ENCODE measurements around the gene PLEKHO2.
A peak's percentile ranks its signal among the peaks of the same experiment; 100 is the strongest.

The PLEKHO2 gene

DNA sequence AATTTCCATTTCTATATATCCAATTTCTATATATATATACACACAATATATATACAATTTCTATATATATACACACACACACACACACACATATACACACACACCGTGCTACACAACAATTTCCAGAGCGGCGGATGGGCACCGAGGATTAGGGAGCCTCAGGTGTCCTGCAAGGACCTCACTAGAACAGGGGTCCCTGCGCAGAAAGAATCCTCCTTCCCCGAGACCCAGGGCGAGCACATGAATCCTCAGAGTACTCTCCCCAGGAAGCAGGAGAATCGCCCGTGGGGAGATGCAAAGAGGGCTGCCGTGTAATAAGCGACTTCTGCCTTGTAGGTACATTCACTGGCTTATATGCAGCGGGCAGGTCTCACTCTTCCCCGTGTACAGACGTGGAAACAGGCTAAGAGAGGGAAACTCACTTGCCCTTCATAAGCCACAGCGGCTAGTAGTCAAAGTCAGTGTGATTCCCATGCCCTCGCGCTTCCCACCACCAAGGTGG lies 16.7 kb upstream of the PLEKHO2 start:
- FAIRE-seq = no peak
- DNase-seq (ENCODE audit: insufficient read length, low spot score) = no peak

GRCh38 chr15:64825431-64826294 lies 16.1 kb upstream of the PLEKHO2 start, which contains the start of gene PIF1:
TSS of gene PIF1 (minus strand) at chr15:64825647. CDS start at chr15:64824335, 1,312 bp downstream.
- peak; percentile 99 for FAIRE-seq
- DNase-seq (ENCODE audit: insufficient read length, low spot score) = peak; percentile 89

DNA sequence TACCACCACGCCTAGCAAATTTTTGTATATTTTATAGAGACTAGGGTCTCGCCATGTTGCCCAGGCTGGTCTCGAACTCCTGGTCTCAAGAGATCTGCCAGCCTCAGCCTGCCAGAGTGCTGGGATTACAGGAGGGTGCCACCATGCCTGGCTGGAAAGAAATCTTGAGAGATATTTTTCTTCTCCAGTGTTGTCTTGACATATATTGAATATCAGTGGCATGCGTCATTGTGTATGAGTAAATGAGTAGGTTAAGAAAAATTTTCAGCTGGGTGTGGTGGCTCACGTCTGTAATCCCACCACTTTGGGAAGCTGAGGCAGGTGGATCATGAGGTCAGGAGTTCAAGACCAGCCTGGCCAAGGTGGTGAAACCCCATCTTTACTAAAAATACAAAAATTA lies 12.7 kb upstream of the PLEKHO2 start:
- FAIRE-seq = no peak
- DNase-seq (ENCODE audit: insufficient read length, low spot score) = no peak

- no peak for FAIRE-seq
Observed at GRCh38 chr15:64833690-64834089, 8.0 kb upstream of the PLEKHO2 start.

DNA sequence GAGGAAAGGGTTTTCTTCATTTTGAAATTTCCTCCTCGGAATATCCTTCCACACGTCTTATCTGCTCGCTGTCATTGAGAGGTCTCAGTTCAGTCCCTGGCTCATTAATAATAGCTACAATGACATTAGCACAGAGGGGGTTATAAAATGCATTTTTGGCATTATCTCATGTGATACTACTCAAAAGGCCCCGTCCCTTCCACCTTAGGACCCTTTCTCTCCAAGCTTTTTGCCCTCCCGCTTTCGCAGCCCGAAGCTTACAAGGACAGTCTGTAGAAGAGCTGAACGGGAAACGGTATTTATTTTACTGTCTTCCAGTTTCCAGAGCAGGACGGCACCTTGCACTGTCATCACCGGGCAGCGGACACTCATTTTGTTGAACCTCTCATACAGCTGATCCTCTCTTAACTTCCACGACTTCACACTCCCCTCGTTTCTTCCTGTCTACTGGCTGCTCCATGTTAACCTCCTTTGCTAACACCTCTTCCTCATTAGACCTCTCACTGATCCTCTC lies 5.6 kb upstream of the PLEKHO2 start:
- FAIRE-seq (no peak), DNase-seq (ENCODE audit: insufficient read length, low spot score) (no peak)

More at GRCh38 chr15:64833690-64834089, 8.0 kb upstream of the PLEKHO2 start:
- DNase-seq (ENCODE audit: insufficient read length, low spot score) = no peak

DNA sequence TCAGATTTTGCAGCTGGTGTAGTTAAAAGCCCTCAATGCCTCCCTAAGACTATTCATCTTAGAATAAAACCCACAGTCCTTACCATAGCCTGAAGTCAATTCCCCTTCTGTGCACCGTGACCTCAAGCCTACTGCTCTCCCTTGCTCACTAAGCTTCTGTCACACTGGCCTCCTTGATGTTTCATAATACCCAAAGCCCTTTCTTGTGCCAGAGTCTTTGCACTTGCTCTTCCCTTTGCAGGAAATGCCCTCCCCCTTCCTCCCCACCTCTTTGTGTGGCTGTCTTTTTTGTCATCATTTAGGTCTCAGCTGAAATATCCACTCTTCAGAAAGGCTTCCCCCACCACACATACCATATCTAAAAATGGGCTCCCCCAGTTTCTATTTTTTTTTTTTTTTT lies 4.2 kb upstream of the PLEKHO2 start:
- FAIRE-seq = no peak
- DNase-seq (ENCODE audit: insufficient read length, low spot score) = no peak

GRCh38 chr15:64841060-64841343 lies 713 bp upstream of the PLEKHO2 start:
- FAIRE-seq = no peak
- DNase-seq (ENCODE audit: insufficient read length, low spot score) = no peak

DNA sequence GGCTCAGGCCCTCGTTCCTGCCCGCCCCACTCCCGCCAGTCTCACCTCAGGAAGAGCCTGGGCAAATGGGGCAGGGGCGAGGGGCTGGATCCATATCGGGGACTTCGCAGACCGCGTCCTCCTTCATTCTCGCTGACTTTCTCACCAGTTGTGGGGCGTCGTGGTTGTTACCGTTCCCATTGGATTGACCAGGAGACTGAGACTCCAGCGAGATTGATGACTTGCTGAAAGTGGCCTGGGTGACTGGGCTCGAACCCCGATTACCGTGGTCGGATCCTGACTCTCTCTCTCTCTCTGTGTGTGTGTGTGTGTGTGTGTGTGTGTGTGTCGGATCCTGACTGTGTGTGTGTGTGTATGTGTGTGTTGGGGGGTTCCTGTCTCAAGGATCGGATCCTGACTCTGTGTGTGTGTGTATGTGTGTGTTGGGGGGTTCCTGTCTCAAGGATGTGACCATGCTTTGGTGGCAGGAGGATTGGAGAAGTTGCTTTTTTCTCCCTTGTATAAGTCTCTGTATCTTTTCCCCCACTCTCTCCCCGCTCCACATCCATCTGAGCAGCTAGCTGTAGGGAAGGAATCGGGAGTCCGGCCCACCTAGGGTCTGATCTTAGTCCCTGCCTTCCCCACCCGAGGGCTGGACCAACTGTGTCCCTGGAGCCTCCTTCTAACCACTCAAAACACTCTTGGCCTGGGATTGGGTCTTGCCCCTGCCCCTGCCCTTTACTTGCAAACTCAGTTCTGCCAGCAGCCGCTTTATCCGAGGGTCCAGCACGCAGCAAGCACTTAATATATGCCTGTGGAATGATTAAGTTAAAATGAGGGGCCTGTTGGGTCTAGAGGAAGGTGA lies 603 bp downstream of the PLEKHO2 start:
- FAIRE-seq (peak; percentile 33), DNase-seq (ENCODE audit: insufficient read length, low spot score) (no peak)

GRCh38 chr15:64842986-64843561 lies 1.4 kb downstream of the PLEKHO2 start:
- FAIRE-seq = peak; percentile 11
- DNase-seq (ENCODE audit: insufficient read length, low spot score) = no peak

- no peak for FAIRE-seq
Observed at GRCh38 chr15:64843991-64844390, 2.3 kb downstream of the PLEKHO2 start.

GRCh38 chr15:64844576-64845145 lies 2.9 kb downstream of the PLEKHO2 start:
- FAIRE-seq (peak; percentile 73), DNase-seq (ENCODE audit: insufficient read length, low spot score) (no peak)

More at GRCh38 chr15:64843991-64844390, 2.3 kb downstream of the PLEKHO2 start:
- DNase-seq (ENCODE audit: insufficient read length, low spot score) = no peak

GRCh38 chr15:64845183-64845611 lies 3.5 kb downstream of the PLEKHO2 start:
- FAIRE-seq (peak; percentile 67), DNase-seq (ENCODE audit: insufficient read length, low spot score) (no peak)

GRCh38 chr15:64845831-64846595 lies 4.3 kb downstream of the PLEKHO2 start:
- DNase-seq (ENCODE audit: insufficient read length, low spot score) (no peak), FAIRE-seq (peak; percentile 35)

DNA sequence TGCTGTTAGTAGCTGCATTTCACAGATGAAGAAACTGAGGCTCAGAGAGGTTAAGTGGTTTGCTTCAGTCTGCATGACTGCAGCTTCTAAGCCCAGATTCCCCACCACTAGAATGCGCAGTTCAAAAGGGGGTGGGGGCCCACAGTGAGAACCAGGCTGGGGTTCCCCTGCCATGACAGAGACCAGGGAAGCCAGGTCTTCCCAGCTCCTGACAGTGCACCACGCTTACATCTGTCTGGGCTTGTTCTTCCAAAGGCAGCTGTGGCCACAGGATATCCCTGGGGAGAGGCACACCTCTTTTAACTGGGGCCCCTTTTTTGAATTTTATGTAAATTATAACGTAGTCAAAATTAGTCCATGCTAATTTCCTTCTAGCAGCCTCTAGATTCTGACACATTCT lies 5.3 kb downstream of the PLEKHO2 start:
- FAIRE-seq (no peak), DNase-seq (ENCODE audit: insufficient read length, low spot score) (no peak)

DNA sequence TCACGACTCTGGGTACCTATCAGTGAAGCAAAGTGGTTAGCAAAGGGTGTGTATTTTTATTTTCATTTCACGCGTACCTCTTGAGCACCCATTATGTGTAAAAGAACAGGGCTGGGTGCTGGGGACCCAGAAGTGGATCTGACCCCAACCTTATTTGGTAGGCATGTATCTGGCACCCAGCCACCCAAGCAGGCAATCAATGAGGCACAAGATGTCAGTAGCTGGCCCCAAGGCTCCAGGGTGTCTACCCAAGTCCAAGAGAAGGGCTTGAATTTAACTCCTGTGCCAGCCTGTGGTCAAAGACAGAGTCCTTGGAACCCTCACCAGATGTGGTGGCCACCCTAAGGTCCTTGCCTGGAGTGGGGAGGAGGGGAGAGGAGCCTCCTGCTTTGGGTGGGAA lies 5.7 kb downstream of the PLEKHO2 start:
- DNase-seq (ENCODE audit: insufficient read length, low spot score) = no peak
- FAIRE-seq = no peak

DNA sequence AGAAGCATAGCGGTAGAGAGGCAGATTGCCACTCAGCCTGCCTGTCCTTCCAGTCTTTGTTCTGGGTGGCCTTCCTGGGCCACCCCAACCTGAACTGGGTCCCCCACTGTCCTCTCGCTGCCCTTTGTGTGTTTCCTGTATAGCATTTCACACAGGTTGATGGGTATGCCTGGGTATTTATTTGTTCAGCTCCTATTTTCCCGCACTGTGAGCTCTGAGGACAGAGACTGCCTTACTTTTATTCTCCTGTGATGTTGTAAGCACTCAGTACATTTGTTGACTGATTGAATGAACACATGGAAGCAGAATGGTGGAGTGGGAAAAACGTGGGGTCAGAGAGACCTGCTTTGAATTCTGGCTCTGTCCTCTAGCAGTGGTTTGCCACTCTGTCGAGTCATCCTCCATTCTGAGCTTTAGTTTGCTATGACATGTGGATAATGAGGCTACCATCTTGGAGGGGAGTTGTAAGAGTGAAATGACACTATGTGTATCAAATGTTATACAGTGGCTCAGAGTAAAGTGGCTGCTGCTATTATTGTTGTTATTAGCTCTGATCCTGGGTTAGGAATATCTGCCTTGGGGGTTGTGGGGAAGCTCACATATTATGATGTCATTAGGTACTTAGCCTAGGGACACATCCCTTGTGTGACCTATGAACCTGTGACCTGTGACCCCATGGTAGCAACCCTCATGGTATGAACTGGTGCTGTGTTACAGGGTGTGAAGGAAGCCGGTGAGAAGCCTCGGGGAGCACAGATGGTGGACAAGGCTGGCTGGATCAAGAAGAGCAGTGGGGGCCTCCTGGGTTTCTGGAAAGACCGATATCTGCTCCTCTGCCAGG lies 6.4 kb downstream of the PLEKHO2 start:
- FAIRE-seq (no peak), DNase-seq (ENCODE audit: insufficient read length, low spot score) (no peak)

DNA sequence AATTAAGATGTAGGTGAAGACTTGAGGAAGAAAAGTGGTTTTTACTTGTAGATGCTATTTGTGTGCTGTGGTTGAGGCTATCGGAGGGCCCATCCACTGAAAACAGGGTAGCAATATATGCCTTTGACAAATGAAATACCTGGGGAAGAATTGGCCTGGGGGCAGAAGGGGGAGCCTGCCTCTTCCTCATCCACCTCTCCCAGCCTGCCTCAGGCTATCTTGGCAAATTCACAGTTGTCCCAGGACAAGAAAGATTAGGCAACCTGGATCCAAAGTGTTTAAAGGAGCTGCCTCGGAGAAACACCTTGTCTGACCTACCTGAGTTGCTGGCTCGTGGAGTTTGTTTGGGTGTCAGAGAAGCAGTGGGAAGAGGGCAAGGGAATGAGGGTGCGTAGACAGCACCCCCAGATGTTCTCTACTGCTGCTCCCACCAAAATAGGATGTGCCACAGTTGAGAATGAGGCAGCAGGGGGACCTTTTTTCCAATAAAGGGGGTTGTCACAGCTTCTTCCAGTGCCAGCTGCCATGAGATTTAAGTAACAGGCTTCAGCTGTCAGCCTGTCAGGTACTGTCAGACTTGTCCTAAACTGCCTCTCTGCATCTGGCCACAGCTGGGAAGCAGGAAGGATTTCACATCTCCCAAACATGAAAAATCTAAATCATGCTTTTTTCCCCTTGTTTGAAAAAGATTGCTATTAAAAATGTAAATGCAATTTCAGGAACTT lies 9.2 kb downstream of the PLEKHO2 start:
- FAIRE-seq = no peak
- DNase-seq (ENCODE audit: insufficient read length, low spot score) = no peak

DNA sequence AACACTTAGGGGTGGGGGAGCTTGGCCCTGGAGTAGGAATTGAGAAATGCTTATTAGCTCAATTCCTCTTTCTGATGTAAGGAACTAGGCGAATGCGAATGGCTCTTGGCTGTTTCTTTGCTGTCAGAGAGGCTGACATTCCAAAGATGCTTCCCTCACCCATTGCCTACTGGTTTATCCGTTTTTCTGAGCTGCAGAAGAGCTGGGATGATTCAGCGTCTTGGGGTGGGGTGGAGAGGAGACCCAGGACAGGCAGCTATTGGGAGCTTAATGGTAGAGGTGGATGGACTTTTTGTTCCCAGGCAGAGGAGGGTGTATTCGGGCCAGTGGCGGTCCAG lies 9.8 kb downstream of the PLEKHO2 start:
- FAIRE-seq (no peak), DNase-seq (ENCODE audit: insufficient read length, low spot score) (no peak)
